HG02885 (cell line): ENCODE measurements around the gene ZNF398.
"Not testable (repeated sequence)": the region's sequence is repeated elsewhere in the genome, so short reads cannot be mapped to it uniquely, and the experiment has no call there.

ENCODE experiments used
- ATAC-seq: cut with Tn5 transposase; IDR thresholded peaks from one replicate; pipeline ENCODE4 v1.9.1; 2021; ENCODE audit warnings: mild to moderate bottlenecking; ENCODE audit not compliant: unreplicated experiment, poor library complexity

The ZNF398 gene

GRCh38 chr7:149147072-149147751 lies at the start of gene ZNF398:
Gene ZNF398, plus strand, starts transcription at chr7:149147453. Its CDS starts 290 bp downstream, at chr7:149147743.
- ATAC-seq: peak; percentile 76

- ATAC-seq: no peak
Measured at GRCh38 chr7:149099058-149099457, 48.2 kb upstream of the ZNF398 start.

GRCh38 chr7:149100821-149101220 lies 46.4 kb upstream of the ZNF398 start:
- ATAC-seq: no peak

GRCh38 chr7:149102666-149103065 lies 44.6 kb upstream of the ZNF398 start:
- no peak for ATAC-seq

GRCh38 chr7:149103424-149103823 lies 43.8 kb upstream of the ZNF398 start:
- no peak for ATAC-seq

GRCh38 chr7:149104214-149104613 lies 43.0 kb upstream of the ZNF398 start:
- ATAC-seq: no peak

- no peak for ATAC-seq
Measured at GRCh38 chr7:149104749-149105148, 42.5 kb upstream of the ZNF398 start.

- ATAC-seq: no peak
Measured at GRCh38 chr7:149109969-149110368, 37.3 kb upstream of the ZNF398 start.

GRCh38 chr7:149125189-149125862 lies 21.9 kb upstream of the ZNF398 start:
- ATAC-seq: no peak

GRCh38 chr7:149125863-149126661 lies 21.2 kb upstream of the ZNF398 start, which contains the start of gene ZNF425:
Gene ZNF425, minus strand, starts transcription at chr7:149126324. Its CDS starts 111 bp downstream, at chr7:149126213.
- ATAC-seq: peak; percentile 85

- peak; percentile 48 for ATAC-seq
Measured at GRCh38 chr7:149126662-149127266, 20.5 kb upstream of the ZNF398 start.

GRCh38 chr7:149130572-149131198 lies 16.6 kb upstream of the ZNF398 start:
- no peak for ATAC-seq

GRCh38 chr7:149133028-149133710 lies 14.1 kb upstream of the ZNF398 start:
- no peak for ATAC-seq

GRCh38 chr7:149136118-149136517 lies 11.1 kb upstream of the ZNF398 start:
- no peak for ATAC-seq

- no peak for ATAC-seq
Measured at GRCh38 chr7:149140831-149141230, 6.4 kb upstream of the ZNF398 start.

- ATAC-seq: no peak
Measured at GRCh38 chr7:149141893-149142292, 5.4 kb upstream of the ZNF398 start.

GRCh38 chr7:149144436-149144922 lies 2.8 kb upstream of the ZNF398 start:
- ATAC-seq: not testable (repeated sequence)

- no peak for ATAC-seq
Measured at GRCh38 chr7:149145031-149145845, 2.0 kb upstream of the ZNF398 start.
